ENCODE results near the gene VPS26A.

GRCh38 chr10:69096045-69096444 is 27.9 kb upstream of the VPS26A start:
- TF ChIP-seq CTCF (conservative IDR thresholded peaks at IDR 0.05 in 1 of 2, IDR thresholded peaks at IDR 0.05 in 1 of 2; ENCODE audit: low read depth in 1 of 2, low read length in 2 of 2) (no peak), EZH2 (IDR thresholded peaks at IDR 0.05; ENCODE audit: low read length, missing control alignments) (no peak)

Measured in fibroblast of lung (primary cell).